GM18909 (cell line): ENCODE measurements around the gene DCUN1D1.
A peak's percentile ranks its signal among the peaks of the same experiment; 100 is the strongest.

Source experiments
- ATAC-seq: cut with Tn5 transposase; IDR thresholded peaks from one replicate; pipeline ENCODE4 v1.9.1; 2021; ENCODE audit warnings: mild to moderate bottlenecking; ENCODE audit not compliant: unreplicated experiment, poor library complexity

DCUN1D1 gene

DNA sequence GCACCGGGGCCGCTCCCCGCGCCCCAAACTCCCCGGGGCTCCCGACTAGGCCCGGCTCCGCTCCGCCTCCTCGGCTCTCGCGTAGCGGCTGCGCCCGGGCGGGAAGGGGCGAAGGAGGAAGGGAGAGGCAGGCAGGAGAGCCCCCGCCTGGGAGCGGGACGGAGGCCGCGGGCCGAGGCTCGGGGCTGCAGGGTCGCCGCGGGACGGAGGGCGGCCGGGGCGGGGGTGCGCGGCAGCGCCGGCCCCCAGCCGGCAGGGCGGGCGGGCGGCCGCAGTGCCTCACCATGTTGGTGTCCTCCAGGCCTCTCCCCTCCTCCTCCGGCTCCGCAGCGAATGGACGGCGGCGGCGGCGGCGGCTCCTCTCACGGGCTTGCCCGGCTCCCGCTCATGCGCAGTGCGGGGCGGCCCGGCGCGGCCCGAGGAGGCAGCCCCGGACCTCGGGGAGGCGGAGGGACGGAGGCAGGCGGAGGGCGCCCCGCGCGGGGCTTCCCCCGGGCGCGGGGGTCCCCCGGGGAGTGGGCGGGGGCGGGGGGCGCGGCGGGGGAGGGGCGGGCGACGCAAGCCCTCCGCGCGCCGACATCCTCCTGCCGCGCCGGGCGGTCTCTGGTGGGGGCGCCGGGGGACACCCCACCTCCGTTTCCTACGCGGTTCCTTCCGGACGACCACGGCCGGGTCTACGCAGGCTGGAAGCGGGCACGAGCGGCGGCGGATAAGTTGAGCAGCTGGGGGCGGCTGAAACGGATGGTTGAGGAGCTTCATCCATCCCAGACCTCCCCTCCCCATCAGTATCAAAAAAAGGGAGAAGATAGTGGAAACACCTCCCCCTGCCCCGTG lies at the start of gene DCUN1D1:
Gene DCUN1D1, minus strand, starts transcription at position 335 of the 834 bp plus-strand sequence. Its CDS starts 49 bp downstream, at position 286.
- peak; percentile 92 for ATAC-seq

GRCh38 chr3:183028416-183028815 lies 48.1 kb upstream of the DCUN1D1 start:
- no peak for ATAC-seq

DNA sequence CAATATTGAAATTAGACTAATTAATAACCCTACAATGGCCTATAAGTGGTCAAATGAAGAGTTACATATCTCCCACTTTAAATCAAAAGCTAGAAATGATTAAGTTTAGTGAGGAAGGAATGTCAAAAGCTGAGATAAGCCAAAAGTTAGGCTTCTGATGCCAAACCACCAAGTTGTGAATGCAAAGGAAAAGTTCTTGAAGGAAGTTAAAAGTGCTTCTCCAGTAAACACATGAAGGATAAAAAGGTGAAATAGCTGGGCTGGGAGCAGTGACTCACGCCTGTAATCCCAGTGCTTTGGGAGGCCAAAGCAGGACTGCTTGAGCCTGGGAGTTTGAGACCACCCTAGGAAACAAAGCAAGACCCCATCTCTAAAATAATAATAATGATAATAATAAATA lies 46.9 kb upstream of the DCUN1D1 start:
- no peak for ATAC-seq

- no peak for ATAC-seq
Measured at GRCh38 chr3:183022936-183023516, 42.7 kb upstream of the DCUN1D1 start.

DNA sequence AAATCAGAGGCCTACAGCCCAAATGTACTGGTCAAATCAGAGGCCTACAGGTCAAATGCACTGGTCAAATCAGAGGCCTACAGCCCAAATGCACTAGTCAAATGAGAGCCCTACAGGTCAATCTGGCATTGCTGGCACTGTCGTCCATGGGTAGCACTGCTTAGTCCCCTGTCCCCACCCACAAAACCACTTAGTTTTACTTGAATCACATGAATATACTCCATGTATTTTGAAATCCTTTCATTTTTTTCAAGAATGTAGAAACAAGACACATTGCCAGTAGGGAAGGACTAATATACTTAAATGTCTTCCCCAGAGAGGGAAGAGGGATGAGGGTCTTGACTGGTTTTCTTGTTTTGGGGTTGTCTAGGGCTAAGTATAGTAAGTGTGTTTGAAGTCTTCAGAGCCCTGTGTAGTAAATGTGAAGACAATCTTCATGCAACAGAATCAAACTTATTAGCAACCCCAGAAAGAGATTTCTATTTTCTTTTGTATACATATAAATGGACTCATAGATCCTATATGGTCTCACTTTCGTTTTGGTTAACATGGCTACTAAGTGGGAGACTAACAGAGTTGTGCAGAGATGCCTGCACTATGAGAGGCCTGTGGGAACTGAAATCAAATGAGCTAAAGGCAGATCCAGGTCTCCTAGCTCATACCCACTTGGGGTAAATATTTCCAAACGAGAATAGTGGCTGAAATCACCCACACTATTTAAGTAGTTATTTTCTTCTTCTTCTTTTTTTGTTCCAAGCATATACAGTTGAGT lies 38.3 kb upstream of the DCUN1D1 start:
- ATAC-seq = no peak

DNA sequence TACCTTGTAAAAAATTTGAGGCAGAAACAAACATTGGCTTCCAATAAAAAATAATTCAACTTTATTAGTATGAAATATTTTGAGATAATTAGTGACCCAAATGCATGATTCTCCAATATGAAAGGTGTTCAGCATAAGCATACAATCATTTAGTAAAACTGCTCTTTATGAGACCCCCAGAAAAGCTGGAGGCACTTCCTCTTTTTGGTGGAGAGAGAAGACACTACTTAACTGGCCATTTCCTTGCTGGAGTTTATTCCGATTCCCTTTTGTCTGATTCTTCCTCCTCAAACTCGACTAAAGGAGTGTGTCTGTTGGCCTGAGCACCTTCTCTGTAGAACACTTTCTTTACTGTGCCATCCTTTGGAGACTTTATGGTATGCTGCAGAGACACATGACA lies 34.8 kb upstream of the DCUN1D1 start:
- ATAC-seq = no peak

DNA sequence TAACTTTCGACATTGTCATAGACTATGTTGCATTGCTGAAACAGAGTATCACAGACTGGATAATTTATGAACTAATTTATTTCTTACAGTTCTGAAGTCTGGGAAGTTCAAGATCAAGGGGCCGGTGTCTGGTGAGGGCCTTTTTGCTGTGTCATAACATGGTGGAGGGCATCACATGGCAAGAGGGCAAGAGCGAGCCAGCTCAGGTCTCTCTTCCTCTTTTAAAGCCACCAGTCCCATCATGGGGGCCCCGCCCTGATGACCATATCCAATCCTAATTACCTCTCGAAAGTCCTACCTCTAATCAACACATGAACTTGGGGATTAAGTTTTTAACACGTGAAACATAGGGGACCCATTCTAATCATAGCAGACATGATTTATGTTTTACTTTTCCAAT lies 33.5 kb upstream of the DCUN1D1 start:
- ATAC-seq = no peak

- no peak for ATAC-seq
Measured at GRCh38 chr3:183013074-183013473, 32.7 kb upstream of the DCUN1D1 start.

- ATAC-seq = no peak
Measured at GRCh38 chr3:183008800-183009199, 28.5 kb upstream of the DCUN1D1 start.

- ATAC-seq = no peak
Measured at GRCh38 chr3:183008303-183008702, 28.0 kb upstream of the DCUN1D1 start.

GRCh38 chr3:183006396-183007002 lies 26.2 kb upstream of the DCUN1D1 start:
- no peak for ATAC-seq

- ATAC-seq = no peak
Measured at GRCh38 chr3:182999767-183000166, 19.4 kb upstream of the DCUN1D1 start.

DNA sequence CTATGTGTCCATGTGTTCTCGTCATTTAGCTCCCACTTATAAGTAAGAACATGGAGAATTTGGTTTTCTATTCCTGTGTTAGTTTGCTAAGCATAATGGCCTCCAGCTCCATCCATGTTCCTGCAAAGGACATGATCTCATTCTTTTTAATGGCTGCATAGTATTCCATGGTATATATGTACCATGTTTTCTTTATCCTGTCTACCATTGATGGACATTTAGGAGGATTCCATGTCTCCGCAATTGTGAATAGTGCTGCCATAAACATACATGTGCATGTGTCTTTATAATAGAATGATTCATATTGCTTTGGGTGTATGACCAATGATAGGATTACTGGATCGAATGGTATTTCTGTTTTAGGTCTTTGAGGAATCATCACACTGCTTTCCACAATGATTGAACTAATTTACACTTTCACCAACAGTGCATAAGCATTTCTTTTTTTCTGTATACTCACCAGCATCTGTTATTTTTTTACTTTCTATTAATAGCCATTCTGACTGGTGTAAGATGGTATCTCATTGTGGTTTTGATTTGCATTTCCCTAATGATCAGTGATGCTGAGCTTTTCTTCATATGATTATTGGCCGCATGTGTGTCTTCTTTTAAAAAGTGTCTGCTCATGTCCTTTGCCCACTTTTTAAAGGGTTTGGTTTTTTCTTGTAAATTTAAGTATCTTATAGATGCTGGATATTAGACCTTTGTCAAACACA lies 13.3 kb upstream of the DCUN1D1 start:
- peak; percentile 55 for ATAC-seq

- no peak for ATAC-seq
Measured at GRCh38 chr3:182989566-182989965, 9.2 kb upstream of the DCUN1D1 start.

- ATAC-seq = no peak
Measured at GRCh38 chr3:182986021-182986420, 5.7 kb upstream of the DCUN1D1 start.

DNA sequence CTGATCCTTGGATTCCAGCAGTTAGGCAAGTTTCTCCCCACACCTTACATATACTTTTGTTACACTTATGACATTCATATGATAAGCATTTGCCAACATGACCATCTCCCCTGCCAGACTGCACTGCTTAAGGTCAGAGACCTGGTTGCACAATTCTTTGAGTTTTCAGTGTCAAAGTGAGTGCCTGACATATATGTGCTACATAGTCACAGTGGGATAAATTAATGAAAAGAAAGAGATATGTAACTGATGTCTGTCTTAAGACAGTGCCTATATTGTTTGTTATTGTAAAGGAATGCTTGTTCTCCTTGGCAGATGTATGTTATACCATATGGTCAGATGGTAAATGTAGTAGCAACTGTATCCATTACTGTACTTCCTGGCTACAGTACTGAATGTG lies 3.5 kb upstream of the DCUN1D1 start:
- no peak for ATAC-seq

DNA sequence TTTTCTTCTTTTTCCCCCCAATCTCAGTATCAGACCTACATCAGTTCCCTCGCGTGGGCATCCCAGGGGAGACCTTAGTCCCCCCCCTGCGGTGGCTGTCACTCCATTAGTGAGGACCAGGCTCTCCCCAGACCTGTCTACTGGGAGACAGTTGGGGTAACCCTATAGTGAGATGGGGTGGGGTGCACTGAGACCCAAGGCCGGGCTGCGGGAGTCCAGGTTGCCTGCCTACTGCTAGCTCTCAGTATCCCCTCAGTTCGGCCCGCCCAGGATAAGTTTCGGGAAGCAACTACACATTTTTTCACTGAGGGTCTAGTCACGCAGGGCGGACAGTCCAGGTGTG lies 671 bp upstream of the DCUN1D1 start:
- no peak for ATAC-seq

DNA sequence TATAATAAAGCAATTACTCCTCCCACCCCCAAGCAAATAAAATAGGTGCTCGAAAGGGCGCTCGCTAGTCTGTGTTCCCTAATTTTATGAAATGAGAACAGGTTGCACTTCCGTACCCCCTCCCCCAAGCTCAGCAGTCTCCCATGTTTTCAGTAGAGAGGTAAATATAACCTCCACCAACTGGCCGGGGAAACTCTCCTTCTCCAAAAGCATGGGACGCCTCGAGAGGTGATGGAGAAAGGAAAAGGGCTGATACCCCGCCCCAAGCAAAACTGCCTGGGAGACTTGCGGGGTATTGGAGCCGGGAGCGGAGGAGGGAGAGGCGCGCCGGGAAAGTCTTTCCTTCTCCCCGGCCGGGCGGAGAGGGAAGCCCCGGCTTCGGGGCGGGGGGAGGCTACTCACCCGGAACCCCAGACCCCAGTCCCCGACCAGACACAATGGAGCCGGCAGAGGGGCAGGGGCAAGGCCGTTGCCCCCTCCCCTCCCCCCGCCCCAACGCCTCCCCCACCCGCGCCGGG lies 605 bp downstream of the DCUN1D1 start:
- peak; percentile 17 for ATAC-seq

DNA sequence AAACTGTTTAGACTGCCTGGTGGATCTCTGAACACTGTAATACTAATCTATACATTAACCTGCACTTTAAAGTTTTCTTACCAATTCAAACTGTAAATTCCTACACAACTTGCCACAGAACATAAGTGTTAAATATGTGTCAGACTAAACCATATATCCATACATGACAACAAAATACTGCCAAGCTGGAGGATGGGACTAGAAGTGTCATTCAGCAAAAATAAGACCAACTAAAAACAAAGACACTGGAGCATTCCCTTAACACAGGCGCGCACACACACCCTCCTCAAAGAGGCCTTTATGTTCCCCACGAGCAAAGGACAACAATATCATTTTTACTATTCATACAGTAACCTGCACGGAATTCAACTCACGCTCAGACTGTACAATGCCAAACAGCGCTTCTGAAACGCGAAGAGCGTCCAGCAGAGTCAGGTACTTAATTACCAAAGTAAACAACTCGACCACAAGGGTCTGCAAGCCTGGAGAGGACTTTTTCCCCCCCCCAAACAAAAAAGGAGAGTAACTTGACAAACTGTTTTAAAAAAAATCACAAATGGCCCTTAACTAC lies 1.1 kb downstream of the DCUN1D1 start:
- no peak for ATAC-seq

DNA sequence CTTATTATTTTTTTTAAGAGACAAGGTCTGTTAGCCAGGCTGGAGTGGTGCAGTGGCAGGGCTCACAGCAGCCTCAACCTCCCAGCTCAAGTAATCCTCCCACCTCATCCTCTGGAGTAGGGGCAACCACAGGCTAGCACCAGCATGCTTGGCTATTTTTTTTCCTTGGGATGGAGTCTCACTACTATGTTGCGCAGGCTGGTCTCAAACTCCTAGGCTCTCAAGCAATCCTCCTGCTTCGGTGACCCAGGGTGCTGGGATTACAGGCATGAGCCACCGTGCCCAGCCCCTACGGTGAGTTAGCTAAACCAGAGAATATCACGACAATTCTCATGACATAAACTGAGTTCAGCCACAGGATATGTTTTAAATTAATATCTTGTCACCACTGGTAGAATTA lies 2.0 kb downstream of the DCUN1D1 start:
- ATAC-seq = no peak
